DND-41 (cell line): Measurements from ENCODE around the gene ARPIN.
A peak's percentile ranks its signal among the peaks of the same experiment; 100 is the strongest.

Experiments used
- ATAC-seq: fragments of 200-7000 bp; cut with Tn5 transposase; 3 replicates; pipeline ENCODE4 v1.9.1; 2021; ENCODE audit warnings: low read depth; ENCODE audit not compliant: insufficient read depth
- DNase-seq: peaks from one replicate; pipeline ENCODE4 v3.0.0-alpha.2; 2020
- H2AFZ ChIP-seq: 2 replicates; pipeline ENCODE4 v1.6.0; 2012; ENCODE audit warnings: low read depth, low read length
- H3K27ac ChIP-seq: 2 replicates; pipeline ENCODE4 v1.5.1; 2012; ENCODE audit warnings: low read length, inconsistent platforms
- H3K27me3 ChIP-seq: fragments of 200-600 bp; sonication (generic); 2 replicates; pipeline ENCODE4 v1.6.0; 2012; ENCODE audit warnings: low read length, mild to moderate bottlenecking, inconsistent platforms; ENCODE audit not compliant: insufficient read depth, poor library complexity
- H3K36me3 ChIP-seq: 2 replicates; pipeline ENCODE4 v1.5.1; 2012; ENCODE audit warnings: low read length, inconsistent platforms; ENCODE audit not compliant: insufficient read depth
- H3K4me1 ChIP-seq: 2 replicates; pipeline ENCODE4 v1.5.1; 2012; ENCODE audit warnings: mild to moderate bottlenecking, low read length; ENCODE audit not compliant: insufficient read depth
- H3K4me2 ChIP-seq: 2 replicates; pipeline ENCODE4 v1.6.0; 2012; ENCODE audit warnings: mild to moderate bottlenecking, moderate library complexity, low read length, inconsistent platforms; ENCODE audit not compliant: insufficient read depth
- H3K4me3 ChIP-seq, 2 experiments: fragments of 200-600 bp in 1 of 2; shearing (Covaris generic) in 1 of 2; 2 replicates each; pipeline ENCODE4 v1.5.1; 2012 to 2016; ENCODE audit warnings: inconsistent platforms in 2 of 2, low read length in 2 of 2, mild to moderate bottlenecking in 2 of 2, low read depth in 1 of 2, moderate library complexity in 1 of 2
- H3K79me2 ChIP-seq: 2 replicates; pipeline ENCODE4 v1.6.0; 2012; ENCODE audit warnings: low read length, inconsistent platforms; ENCODE audit not compliant: insufficient read depth
- H3K9ac ChIP-seq: 2 replicates; pipeline ENCODE4 v1.6.0; 2012; ENCODE audit warnings: low read depth, mild to moderate bottlenecking, inconsistent platforms, low read length, moderate library complexity
- H3K9me3 ChIP-seq: 2 replicates; pipeline ENCODE4 v1.5.1; 2012; ENCODE audit warnings: low read length, moderate library complexity, mild to moderate bottlenecking, inconsistent platforms; ENCODE audit not compliant: insufficient read depth, severe bottlenecking
- H4K20me1 ChIP-seq: 2 replicates; pipeline ENCODE4 v1.6.0; 2012; ENCODE audit warnings: low read length; ENCODE audit not compliant: insufficient read depth
- EZH2 ChIP-seq: IDR thresholded peaks from 3 replicates; pipeline ENCODE4 v1.6.1; 2012; ENCODE audit warnings: borderline replicate concordance, low read depth, mild to moderate bottlenecking, moderate library complexity, low read length, inconsistent platforms; ENCODE audit not compliant: severe bottlenecking
- TF ChIP-seq, protein P1 (sequence below): IDR thresholded peaks from 2 replicates; pipeline ENCODE4 v1.5.1; 2012; ENCODE audit warnings: borderline replicate concordance, low read length, moderate library complexity, mild to moderate bottlenecking; ENCODE audit not compliant: poor library complexity, severe bottlenecking; ENCODE audit errors: extremely low read depth

Gene ARPIN

DNA sequence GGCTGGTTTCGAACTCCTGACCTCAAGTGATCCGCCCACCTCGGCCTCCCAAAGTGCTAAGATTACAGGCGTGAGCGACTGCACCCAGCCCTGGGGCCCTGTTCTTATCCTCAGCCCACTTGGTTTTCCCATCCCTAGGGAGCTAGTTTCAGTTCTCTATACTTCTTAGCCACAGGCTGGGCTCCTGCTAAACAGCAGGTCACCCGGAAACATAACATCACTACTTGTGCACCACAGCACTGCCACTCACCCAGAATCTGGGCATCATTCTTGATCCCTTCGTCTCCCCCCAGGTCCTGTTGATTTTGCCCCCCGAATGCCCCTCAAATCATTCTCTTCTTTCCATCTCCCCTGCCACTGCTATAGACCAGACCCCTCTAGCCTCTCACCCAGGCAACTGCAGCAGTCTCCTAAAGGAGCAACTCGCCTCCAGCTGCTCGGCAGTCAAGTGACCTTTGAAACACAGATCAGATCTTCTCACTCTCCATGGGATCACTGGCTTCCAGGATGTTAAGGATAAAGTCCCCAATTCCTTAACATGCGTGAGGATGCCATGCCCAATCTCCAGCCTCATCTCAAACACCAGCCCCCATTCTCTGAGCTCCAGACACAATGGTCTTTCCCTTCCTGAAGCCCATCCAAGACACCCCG lies 13.3 kb downstream of the ARPIN start:
- DNase-seq (no peak), ATAC-seq (no peak)
- H3K4me2 ChIP-seq = no peak overlapping the region
- H3K4me3 ChIP-seq = no peak overlapping the region
- H3K36me3 ChIP-seq = no peaks in the 10 kb centered on the region
- no peaks in the 10 kb centered on the region for H3K27me3 ChIP-seq
- TF ChIP-seq EZH2 = no peak
- TF ChIP-seq, protein P1, sequence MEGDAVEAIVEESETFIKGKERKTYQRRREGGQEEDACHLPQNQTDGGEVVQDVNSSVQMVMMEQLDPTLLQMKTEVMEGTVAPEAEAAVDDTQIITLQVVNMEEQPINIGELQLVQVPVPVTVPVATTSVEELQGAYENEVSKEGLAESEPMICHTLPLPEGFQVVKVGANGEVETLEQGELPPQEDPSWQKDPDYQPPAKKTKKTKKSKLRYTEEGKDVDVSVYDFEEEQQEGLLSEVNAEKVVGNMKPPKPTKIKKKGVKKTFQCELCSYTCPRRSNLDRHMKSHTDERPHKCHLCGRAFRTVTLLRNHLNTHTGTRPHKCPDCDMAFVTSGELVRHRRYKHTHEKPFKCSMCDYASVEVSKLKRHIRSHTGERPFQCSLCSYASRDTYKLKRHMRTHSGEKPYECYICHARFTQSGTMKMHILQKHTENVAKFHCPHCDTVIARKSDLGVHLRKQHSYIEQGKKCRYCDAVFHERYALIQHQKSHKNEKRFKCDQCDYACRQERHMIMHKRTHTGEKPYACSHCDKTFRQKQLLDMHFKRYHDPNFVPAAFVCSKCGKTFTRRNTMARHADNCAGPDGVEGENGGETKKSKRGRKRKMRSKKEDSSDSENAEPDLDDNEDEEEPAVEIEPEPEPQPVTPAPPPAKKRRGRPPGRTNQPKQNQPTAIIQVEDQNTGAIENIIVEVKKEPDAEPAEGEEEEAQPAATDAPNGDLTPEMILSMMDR = no peak
- H2AFZ ChIP-seq = no peak overlapping the region
- H3K4me1 ChIP-seq = peaks cover 8% of the 10 kb centered on the region
- no peak overlapping the region for H3K27ac ChIP-seq
- no peaks in the 10 kb centered on the region for H3K79me2 ChIP-seq
- no peaks in the 10 kb centered on the region for H3K9me3 ChIP-seq
- H4K20me1 ChIP-seq = no peaks in the 10 kb centered on the region
- H3K9ac ChIP-seq = no peak overlapping the region

DNA sequence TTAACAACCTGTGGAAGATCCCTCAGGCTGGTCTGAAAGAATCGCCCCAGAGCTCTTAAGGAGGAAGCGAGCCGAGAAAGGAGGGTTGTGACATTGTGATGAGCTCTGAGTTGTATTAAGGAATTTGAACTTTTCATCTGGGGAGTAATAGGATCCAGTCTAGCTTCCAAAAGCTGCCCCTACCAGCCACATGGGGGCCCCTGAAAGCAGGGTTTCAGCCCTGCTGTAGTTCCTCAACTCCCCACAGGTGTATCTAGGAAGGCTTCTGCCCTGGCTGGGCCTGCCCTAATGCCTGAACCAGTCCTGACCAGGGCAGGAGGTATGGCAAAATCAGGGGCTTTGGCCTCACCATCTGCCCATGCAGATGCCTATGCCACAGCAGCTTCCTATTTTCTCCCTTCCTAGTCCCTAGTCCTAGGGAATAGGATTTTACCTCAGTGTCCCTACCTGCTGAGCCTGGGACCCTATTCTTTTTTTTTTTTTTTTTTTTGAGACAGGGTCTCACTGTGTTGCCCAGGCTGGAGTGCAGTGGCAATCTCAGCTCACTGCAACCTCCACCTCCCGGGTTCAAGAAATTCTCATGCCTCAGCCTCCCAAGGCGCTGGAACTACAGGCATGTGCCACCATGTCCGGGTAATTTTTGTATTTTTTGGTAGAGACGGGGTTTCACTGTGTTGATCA lies 14.0 kb downstream of the ARPIN start:
- Histone ChIP-seq H3K4me1 (peaks cover 10% of the 10 kb centered on the region), H3K36me3 (no peaks in the 10 kb centered on the region; the same call in 1 of the 2 replicates), H3K4me2 (no peak overlapping the region), H3K9ac (no peak overlapping the region), H2AFZ (no peak overlapping the region), H3K9me3 (no peaks in the 10 kb centered on the region), H3K27me3 (no peaks in the 10 kb centered on the region), H3K79me2 (peaks cover under 1% of the 10 kb centered on the region), H4K20me1 (no peaks in the 10 kb centered on the region), H3K4me3 (no peak overlapping the region), H3K27ac (no peak overlapping the region)
- TF ChIP-seq, protein P1 = peak; percentile 56
- TF ChIP-seq EZH2 = no peak
- DNase-seq (peak; percentile 45), ATAC-seq (peak; percentile 59)

DNA sequence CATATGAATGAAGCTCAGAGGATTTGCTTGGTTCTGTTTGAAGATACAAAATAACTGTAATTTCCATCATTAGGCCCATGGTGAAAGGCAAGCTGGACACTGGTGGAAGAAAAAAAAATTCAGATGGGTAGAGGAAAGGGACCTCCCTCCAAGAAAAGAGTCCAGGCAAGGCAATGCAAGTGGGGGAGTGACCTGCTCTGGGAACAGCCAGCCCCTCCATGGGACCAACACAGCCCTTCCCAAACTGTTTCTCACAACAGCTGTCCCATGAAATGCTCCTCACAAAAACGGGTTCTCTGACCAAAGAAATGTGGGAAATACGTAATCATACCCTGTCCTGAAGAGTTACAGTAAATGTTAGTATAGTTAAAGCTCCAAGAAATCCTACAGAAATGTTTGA lies 14.6 kb downstream of the ARPIN start:
- H3K4me3 ChIP-seq = no peak overlapping the region
- no peaks in the 10 kb centered on the region for H4K20me1 ChIP-seq
- DNase-seq = no peak
- no peaks in the 10 kb centered on the region for H3K9me3 ChIP-seq
- ATAC-seq = no peak
- TF ChIP-seq EZH2 = no peak
- TF ChIP-seq, protein P1 = no peak
- no peak overlapping the region for H3K4me2 ChIP-seq
- H3K4me1 ChIP-seq = peaks cover 10% of the 10 kb centered on the region
- no peaks in the 10 kb centered on the region; the same call in 1 of the 2 replicates for H3K36me3 ChIP-seq
- H2AFZ ChIP-seq = no peak overlapping the region
- H3K79me2 ChIP-seq = peaks cover 7% of the 10 kb centered on the region
- no peak overlapping the region for H3K9ac ChIP-seq
- H3K27me3 ChIP-seq = no peaks in the 10 kb centered on the region
- H3K27ac ChIP-seq = no peak overlapping the region
